Endothelial cell of umbilical vein (primary cell): Measurements from ENCODE around the gene RELN. TPM values are rescaled to one million over a fixed set of nuclear protein-coding genes. Genes with fewer than 3 reads are reported as not detected.

Source experiments
- BruUV-seq: library from RNA; stranded (reverse); fragments of 400-500 nt; replicated peaks from 2 replicates; lab custom pipeline; 2021; lab: Mats Ljungman, UMichigan
- CTCF ChIA-PET: fragments of 300-600, 350-600 bp; sonication (Branson Sonifier 250); formaldehyde crosslinking; loops from one replicate; lab custom pipeline; 2021; ENCODE audit warnings: antibody characterized with exemption, inconsistent platforms; lab: Charles Lee
- POLR2A ChIA-PET: fragments of 300-600, 350-600 bp; sonication (Branson Sonifier 250); formaldehyde crosslinking; loops from one replicate; lab custom pipeline; 2021; ENCODE audit warnings: antibody characterized with exemption, inconsistent platforms; lab: Charles Lee
- DNase-seq: peaks from one replicate; pipeline ENCODE4 v3.0.0-alpha.2; 2011; ENCODE audit warnings: low read depth, low spot score
- FAIRE-seq: peaks from 2 replicates; lab custom pipeline; 2011; peaks lifted over from hg19 to GRCh38; lab: Jason Lieb, UNC
- H2AFZ ChIP-seq: 2 replicates; pipeline ENCODE4 v1.6.0; 2012; ENCODE audit warnings: low read depth, low read length, control low read depth, inconsistent platforms
- H3K27ac ChIP-seq: 2 replicates; pipeline ENCODE4 v1.5.1; 2011; ENCODE audit warnings: low read depth, mild to moderate bottlenecking, control low read depth, low read length, moderate library complexity; ENCODE audit not compliant: insufficient read depth
- H3K27me3 ChIP-seq, 2 experiments: 2 replicates each; pipeline versions ENCODE4 v1.6.0 to v1.6.1; 2011; ENCODE audit warnings: low read length in 2 of 2, mixed read lengths in 1 of 2; ENCODE audit not compliant: control insufficient read depth in 2 of 2, insufficient read depth in 2 of 2
- H3K36me3 ChIP-seq, 2 experiments: 2 replicates in 1 of 2; 3 replicates in 1 of 2; pipeline ENCODE4 v1.5.1; 2011; ENCODE audit warnings: low read length in 2 of 2, mild to moderate bottlenecking in 1 of 2, moderate library complexity in 1 of 2; ENCODE audit not compliant: control insufficient read depth in 2 of 2, insufficient read depth in 2 of 2; ENCODE audit errors: extremely low read depth in 1 of 2
- H3K4me1 ChIP-seq: 3 replicates; pipeline ENCODE4 v1.5.1; 2011; ENCODE audit warnings: mild to moderate bottlenecking, low read length; ENCODE audit not compliant: control insufficient read depth, insufficient read depth; ENCODE audit errors: extremely low read depth
- H3K4me2 ChIP-seq: 2 replicates; pipeline ENCODE4 v1.6.1; 2011; ENCODE audit warnings: low read length, control low read depth, mixed read lengths; ENCODE audit not compliant: insufficient read depth
- H3K4me3 ChIP-seq, 3 experiments: fragments of 200-600 bp in 1 of 3; sonication (generic), shearing (Covaris generic) in 1 of 3; replicated peaks in 1 of 3; 2 replicates each; pipeline ENCODE4 v1.5.1; 2011 to 2016; ENCODE audit warnings: control low read depth in 3 of 3, low read length in 3 of 3, mild to moderate bottlenecking in 2 of 3, inconsistent platforms in 1 of 3, low read depth in 1 of 3, moderate library complexity in 1 of 3; ENCODE audit not compliant: insufficient read depth in 1 of 3
- H3K79me2 ChIP-seq: 2 replicates; pipeline ENCODE4 v1.6.0; 2012; ENCODE audit warnings: low read length, inconsistent platforms; ENCODE audit not compliant: control insufficient read depth, insufficient read depth
- H3K9ac ChIP-seq: replicated peaks from 2 replicates; pipeline ENCODE3; 2011; ENCODE audit warnings: low read length, control low read depth; ENCODE audit not compliant: insufficient read depth; ENCODE audit errors: extremely low read depth
- H3K9me1 ChIP-seq: replicated peaks from 3 replicates; pipeline ENCODE4 v1.6.0; 2011; ENCODE audit warnings: mild to moderate bottlenecking, low read length; ENCODE audit not compliant: control insufficient read depth, insufficient read depth; ENCODE audit errors: extremely low read depth
- H3K9me3 ChIP-seq: replicated peaks from 2 replicates; pipeline ENCODE4 v1.5.1; 2012; ENCODE audit warnings: low read length, inconsistent platforms; ENCODE audit not compliant: control insufficient read depth, insufficient read depth
- H4K20me1 ChIP-seq: replicated peaks from 2 replicates; pipeline ENCODE3; 2011; ENCODE audit warnings: mild to moderate bottlenecking, low read length; ENCODE audit not compliant: control insufficient read depth, insufficient read depth; ENCODE audit errors: extremely low read depth
- CTCF ChIP-seq, 2 donors: IDR thresholded peaks; 1 replicate in 1 of 2; 2 replicates in 1 of 2; pipeline ENCODE4 v1.5.1; 2011; ENCODE audit warnings: low read length in 2 of 2, mild to moderate bottlenecking in 2 of 2, moderate library complexity in 2 of 2, control low read depth in 1 of 2, inconsistent platforms in 1 of 2, low read depth in 1 of 2; ENCODE audit not compliant: insufficient read depth in 1 of 2; ENCODE audit errors: extremely low read depth in 1 of 2
- FOS ChIP-seq: IDR thresholded peaks from 2 replicates; pipeline ENCODE4 v1.6.1; 2011; ENCODE audit warnings: mild to moderate bottlenecking, low read length, moderate library complexity, borderline replicate concordance; ENCODE audit not compliant: insufficient read depth
- JUN ChIP-seq: IDR thresholded peaks from 2 replicates; pipeline ENCODE4 v1.6.1; 2011; ENCODE audit warnings: borderline replicate concordance, low read depth; ENCODE audit not compliant: insufficient read length, insufficient read depth
- MYC ChIP-seq: IDR thresholded peaks from one replicate; pipeline ENCODE4 v1.6.1; 2011; ENCODE audit warnings: mild to moderate bottlenecking, low read depth, low read length
- POLR2A ChIP-seq: IDR thresholded peaks from 2 replicates; pipeline ENCODE4 v1.6.1; 2012; ENCODE audit warnings: low read depth, mild to moderate bottlenecking, control low read depth, low read length
- POLR2AphosphoS5 ChIP-seq: IDR thresholded peaks from 2 replicates; pipeline ENCODE4 v1.6.1; 2012; ENCODE audit warnings: low read depth, mild to moderate bottlenecking, control low read depth, low read length, moderate library complexity; ENCODE audit not compliant: insufficient read depth
- dilution Hi-C: fragments of 300-500 bp; cut with MboI; formaldehyde crosslinking; loops from one replicate; pipeline ENCODE4 v1.15.0; 2019; ENCODE audit warnings: low sequenced_read_pairs; ENCODE audit not compliant: extremely low pct_ligation_motif_present
- intact Hi-C: fragments of 100-400 bp; cut with micrococcal nuclease; formaldehyde crosslinking; loops from one replicate; pipeline ENCODE4 v1.10.0; 2022
- polyA plus RNA-seq, 4 experiments: library from polyadenylated mRNA; depleted of rRNA in 3 of 4; stranded (reverse) in 3 of 4; unstranded in 1 of 4; fragments of >200 nt; gene quantifications; 2 replicates each; pipeline versions ENCODE4 v1.2.1 to v1.2.3, GENCODE V29; 2011 to 2012; ENCODE audit warnings: missing spikeins in 1 of 4
- total RNA-seq: library from RNA; stranded (reverse); gene quantifications from 2 replicates; pipeline ENCODE4 v1.2.3, GENCODE V29; 2021
- TF ChIP-seq, protein P1 (sequence below): IDR thresholded peaks from 2 replicates; pipeline ENCODE4 v1.6.1; 2011; ENCODE audit not compliant: insufficient read depth, insufficient read length

The RELN gene
- total and polyA plus RNA-seq, 2 donors (not counting 3 experiments of a cell fraction or from before 2014, with no cell fraction given), result 0.15 to 0.22 TPM

- H3K9me1 ChIP-seq, result no peaks in the 10 kb centered on the region
- no peaks in the 10 kb centered on the region for H3K4me1 ChIP-seq
- no peak overlapping the region for H3K27ac ChIP-seq
- dilution Hi-C loops, result no loop called here
- H2AFZ ChIP-seq, result no peak overlapping the region
- intact Hi-C loops, result no loop called here
- H3K9ac ChIP-seq, result no peak overlapping the region
- H3K4me3 ChIP-seq, result no peak overlapping the region
- no peak overlapping the region for H3K4me2 ChIP-seq
- TF ChIP-seq CTCF (IDR thresholded peaks at IDR 0.05; ENCODE audit: extremely low read depth in 1 of 2, insufficient read depth in 1 of 2, low read depth in 1 of 2, low read length in 2 of 2), result no peak
- TF ChIP-seq POLR2A, result no peak
- no peak for TF ChIP-seq MYC
- TF ChIP-seq FOS, result no peak
- no peak for TF ChIP-seq POLR2AphosphoS5
- TF ChIP-seq JUN, result no peak
- TF ChIP-seq, protein P1, sequence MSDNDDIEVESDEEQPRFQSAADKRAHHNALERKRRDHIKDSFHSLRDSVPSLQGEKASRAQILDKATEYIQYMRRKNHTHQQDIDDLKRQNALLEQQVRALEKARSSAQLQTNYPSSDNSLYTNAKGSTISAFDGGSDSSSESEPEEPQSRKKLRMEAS, result no peak
- ChIA-PET CTCF (no interaction called here), POLR2A (no interaction called here)
- H3K27me3 ChIP-seq, result no peaks in the 10 kb centered on the region
- H3K9me3 ChIP-seq, result no peaks in the 10 kb centered on the region
- H4K20me1 ChIP-seq, result no peaks in the 10 kb centered on the region
- H3K79me2 ChIP-seq, result no peaks in the 10 kb centered on the region
- H3K36me3 ChIP-seq, result no peaks in the 10 kb centered on the region
- DNase-seq (no peak), FAIRE-seq (no peak)
- BruUV-seq, result no TSS peak
Observed at GRCh38 chr7:103504505-103505135, 484.8 kb downstream of the RELN start.
